Lower lobe of right lung (tissue), 2 donors: ENCODE results near the gene BOD1. TPM values are rescaled to one million over a fixed set of nuclear protein-coding genes. Genes with fewer than 3 reads are reported as not detected.
A peak's percentile ranks its signal among the peaks of the same experiment; 100 is the strongest.

Experiments
- ATAC-seq, 2 donors: fragments of 200-7000 bp; cut with Tn5 transposase; one replicate each; pipeline ENCODE4 v1.9.1; 2020 to 2022; ENCODE audit warnings: mild to moderate bottlenecking in 2 of 2, moderate library complexity in 2 of 2
- DNase-seq: peaks from one replicate; pipeline ENCODE4 v3.0.0-alpha.2; 2020
- H3K27ac ChIP-seq: fragments of 200-600 bp; one replicate; pipeline ENCODE4 v1.8.0; 2022
- H3K27me3 ChIP-seq: fragments of 200-600 bp; one replicate; pipeline ENCODE4 v1.8.0; 2022; ENCODE audit warnings: low read depth
- H3K36me3 ChIP-seq: fragments of 200-600 bp; one replicate; pipeline ENCODE4 v1.8.0; 2022; ENCODE audit warnings: mild to moderate bottlenecking
- H3K4me1 ChIP-seq: fragments of 200-600 bp; one replicate; pipeline ENCODE4 v1.8.0; 2022
- H3K4me3 ChIP-seq: fragments of 200-600 bp; one replicate; pipeline ENCODE4 v1.8.0; 2022; ENCODE audit warnings: mild to moderate bottlenecking
- H3K9me3 ChIP-seq: fragments of 200-600 bp; one replicate; pipeline ENCODE4 v1.8.0; 2022
- intact Hi-C: fragments of 100-400 bp; cut with DNase I; formaldehyde crosslinking; loops from one replicate; pipeline ENCODE4 v1.11.0; 2022
- total RNA-seq: library from RNA; stranded (reverse); fragmentation: NEBNext Ultra II Directional; extraction: Animal tissue kit (Norgen Biotek cat#: 25700); gene quantifications from one replicate; pipeline ENCODE4 v1.2.1, GENCODE V29; 2021
- TF ChIP-seq, protein P1 (sequence below): fragments of 200-600 bp; IDR thresholded peaks from one replicate; pipeline ENCODE4 v1.8.0; 2022; ENCODE audit warnings: antibody characterized with exemption, mild to moderate bottlenecking
- donor health status: DM: no; HTN: yes; CAD: no; lungs with severe emphysema.

The BOD1 gene
- total RNA-seq, 1 donor from 2014 or later = 35.0 TPM

DNA sequence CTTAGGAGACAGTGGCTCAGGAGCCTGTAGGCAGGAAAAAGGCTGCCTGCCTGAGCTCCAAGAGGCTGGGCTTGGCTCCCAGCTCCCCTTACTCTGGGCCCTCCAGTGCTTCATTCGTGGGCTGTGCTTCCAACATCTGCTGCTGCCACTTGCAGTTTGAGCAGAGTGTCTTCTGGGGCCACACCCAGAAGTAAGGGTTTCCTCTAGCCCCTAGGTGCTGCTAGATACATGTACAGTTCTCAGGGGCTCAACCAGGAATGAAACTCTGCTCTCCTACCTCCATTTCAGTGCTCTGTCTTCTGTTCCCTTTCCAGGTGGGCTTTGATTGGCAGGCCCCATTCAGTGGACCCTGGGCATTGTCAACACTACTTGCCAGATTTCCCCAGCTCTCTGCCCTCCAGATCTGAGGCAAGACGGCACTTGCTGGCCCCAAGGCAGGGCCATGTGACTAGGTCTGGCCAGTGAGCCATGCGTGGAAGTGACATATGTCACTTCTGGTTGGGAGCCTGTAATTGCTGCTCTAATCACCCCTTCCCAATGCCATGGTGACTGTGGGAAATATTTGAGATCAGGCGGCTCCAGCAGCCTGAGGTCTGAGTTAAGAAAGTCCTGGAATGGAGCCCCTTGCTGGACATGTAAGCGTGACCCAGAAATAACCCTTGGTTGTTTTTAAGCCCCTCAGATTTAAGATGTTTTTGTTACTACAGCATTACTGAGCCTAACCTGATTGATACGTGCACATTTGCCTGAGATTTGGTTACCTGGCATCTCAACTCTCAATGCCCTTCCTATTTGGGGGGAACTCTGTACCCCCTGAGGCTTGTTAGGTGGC is 9.4 kb upstream of the BOD1 start:
- DNase-seq (no peak), ATAC-seq (peak; percentile 11 to 56)
- intact Hi-C loops = no loop called here
- Histone ChIP-seq H3K4me3 (no peak overlapping the region), H3K36me3 (no peaks in the 10 kb centered on the region), H3K4me1 (no peaks in the 10 kb centered on the region), H3K9me3 (no peaks in the 10 kb centered on the region), H3K27ac (no peak overlapping the region), H3K27me3 (no peaks in the 10 kb centered on the region)
- TF ChIP-seq, protein P1, sequence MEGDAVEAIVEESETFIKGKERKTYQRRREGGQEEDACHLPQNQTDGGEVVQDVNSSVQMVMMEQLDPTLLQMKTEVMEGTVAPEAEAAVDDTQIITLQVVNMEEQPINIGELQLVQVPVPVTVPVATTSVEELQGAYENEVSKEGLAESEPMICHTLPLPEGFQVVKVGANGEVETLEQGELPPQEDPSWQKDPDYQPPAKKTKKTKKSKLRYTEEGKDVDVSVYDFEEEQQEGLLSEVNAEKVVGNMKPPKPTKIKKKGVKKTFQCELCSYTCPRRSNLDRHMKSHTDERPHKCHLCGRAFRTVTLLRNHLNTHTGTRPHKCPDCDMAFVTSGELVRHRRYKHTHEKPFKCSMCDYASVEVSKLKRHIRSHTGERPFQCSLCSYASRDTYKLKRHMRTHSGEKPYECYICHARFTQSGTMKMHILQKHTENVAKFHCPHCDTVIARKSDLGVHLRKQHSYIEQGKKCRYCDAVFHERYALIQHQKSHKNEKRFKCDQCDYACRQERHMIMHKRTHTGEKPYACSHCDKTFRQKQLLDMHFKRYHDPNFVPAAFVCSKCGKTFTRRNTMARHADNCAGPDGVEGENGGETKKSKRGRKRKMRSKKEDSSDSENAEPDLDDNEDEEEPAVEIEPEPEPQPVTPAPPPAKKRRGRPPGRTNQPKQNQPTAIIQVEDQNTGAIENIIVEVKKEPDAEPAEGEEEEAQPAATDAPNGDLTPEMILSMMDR = no peak

DNA sequence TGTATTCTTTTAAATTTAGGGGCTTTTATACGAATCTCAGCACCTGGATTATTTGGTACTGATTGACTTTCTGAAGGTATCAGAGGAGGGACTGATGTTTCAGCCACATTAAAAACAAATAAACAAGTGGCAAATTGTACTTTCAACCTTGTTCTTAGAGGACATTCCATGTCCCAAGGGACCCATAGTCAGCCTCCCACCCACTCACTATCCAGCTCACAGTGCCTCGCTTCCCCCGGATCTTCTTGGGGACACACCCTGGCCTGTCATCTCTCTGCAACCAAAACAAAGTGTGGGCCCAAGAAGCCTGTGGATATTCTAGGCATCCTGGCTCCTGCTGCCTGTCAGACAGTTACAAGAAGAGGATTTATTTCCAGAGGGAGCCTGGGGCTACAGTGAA is 8.8 kb upstream of the BOD1 start:
- Histone ChIP-seq H3K27me3 (no peaks in the 10 kb centered on the region), H3K27ac (no peak overlapping the region), H3K4me1 (no peaks in the 10 kb centered on the region), H3K4me3 (no peak overlapping the region), H3K36me3 (no peaks in the 10 kb centered on the region), H3K9me3 (no peaks in the 10 kb centered on the region)
- ATAC-seq = peak in 1 of 2 donors; percentile 25
- TF ChIP-seq, protein P1 = no peak
- intact Hi-C loops = no loop called here
- no peak for DNase-seq

DNA sequence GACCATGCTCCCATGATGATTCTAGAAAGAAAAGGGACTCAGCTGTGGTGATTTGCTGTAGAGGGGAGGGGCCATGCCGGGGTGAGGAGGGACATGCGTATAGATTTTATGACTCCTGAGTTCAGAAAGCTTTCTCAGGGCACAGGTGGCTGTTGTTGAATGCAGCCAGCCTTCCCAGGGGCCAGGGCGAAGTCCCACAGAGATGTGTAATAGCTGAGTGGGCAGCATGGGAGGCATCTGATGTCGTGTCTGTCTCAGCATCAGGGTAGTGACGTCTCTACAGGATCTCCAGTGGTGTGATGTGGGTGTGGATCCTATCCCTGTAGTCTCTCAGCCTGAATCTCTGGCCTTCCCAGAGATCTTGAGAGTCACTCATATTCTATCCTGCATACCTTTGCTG is 7.8 kb upstream of the BOD1 start:
- peak in 1 of 2 donors; percentile 17 for ATAC-seq
- Histone ChIP-seq H3K4me1 (no peaks in the 10 kb centered on the region), H3K36me3 (no peaks in the 10 kb centered on the region), H3K4me3 (no peak overlapping the region), H3K9me3 (no peaks in the 10 kb centered on the region), H3K27ac (no peak overlapping the region), H3K27me3 (no peaks in the 10 kb centered on the region)
- DNase-seq = no peak
- TF ChIP-seq, protein P1 = no peak
- intact Hi-C loops = no loop called here

DNA sequence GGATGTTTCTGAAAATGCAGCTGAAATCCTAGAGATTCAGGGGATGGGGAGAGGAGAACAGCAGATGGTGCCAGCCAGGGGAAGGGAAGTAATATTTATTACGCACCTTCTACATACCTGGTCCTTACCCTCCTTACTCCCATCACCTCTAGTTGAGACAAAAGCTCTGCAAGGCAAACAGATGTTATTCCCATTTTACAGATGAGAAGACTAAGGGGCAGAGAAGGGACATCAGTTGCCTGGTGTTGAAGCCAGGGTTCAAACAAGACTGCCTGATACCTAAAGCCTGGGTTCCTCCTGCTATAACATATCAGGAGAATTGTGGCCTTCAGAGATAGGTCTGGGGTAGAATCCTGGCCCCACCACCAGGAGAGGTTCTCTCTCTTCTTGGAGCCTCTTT is 7.3 kb upstream of the BOD1 start:
- H3K4me3 ChIP-seq = no peak overlapping the region
- intact Hi-C loops = no loop called here
- no peaks in the 10 kb centered on the region for H3K36me3 ChIP-seq
- ATAC-seq (no peak), DNase-seq (no peak)
- no peak overlapping the region for H3K27ac ChIP-seq
- no peaks in the 10 kb centered on the region for H3K4me1 ChIP-seq
- TF ChIP-seq, protein P1 = no peak
- H3K27me3 ChIP-seq = no peaks in the 10 kb centered on the region
- H3K9me3 ChIP-seq = no peaks in the 10 kb centered on the region

DNA sequence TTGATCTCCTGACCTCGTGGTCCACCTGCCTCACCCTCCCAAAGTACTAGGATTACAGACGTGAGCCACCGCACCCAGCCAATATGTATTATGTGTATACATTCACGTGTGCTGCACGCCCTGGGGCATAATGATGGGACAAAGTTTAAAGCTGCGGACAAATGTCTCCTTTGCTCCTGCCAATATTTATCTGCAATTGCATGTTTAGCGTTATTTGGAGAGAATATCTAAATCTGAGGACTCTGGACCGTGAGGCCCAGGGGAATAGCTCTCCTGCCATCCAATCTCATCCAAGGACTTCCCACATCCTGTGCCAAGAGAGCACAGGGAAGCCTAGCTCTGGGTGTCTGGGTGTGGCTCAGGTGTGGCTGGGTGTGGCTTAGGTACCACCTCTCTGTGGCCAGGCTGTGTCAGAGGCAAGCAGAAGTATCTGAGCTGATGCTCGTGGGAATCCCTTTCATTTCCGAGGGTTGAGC is 6.9 kb upstream of the BOD1 start:
- no peaks in the 10 kb centered on the region for H3K4me1 ChIP-seq

More for the DNA sequence above, 6.9 kb upstream of the BOD1 start:
- ATAC-seq (no peak), DNase-seq (no peak)
- no peaks in the 10 kb centered on the region for H3K9me3 ChIP-seq
- TF ChIP-seq, protein P1 = no peak
- H3K4me3 ChIP-seq = no peak overlapping the region
- H3K27ac ChIP-seq = no peak overlapping the region
- intact Hi-C loops = no loop called here
- H3K36me3 ChIP-seq = no peaks in the 10 kb centered on the region
- H3K27me3 ChIP-seq = no peaks in the 10 kb centered on the region
